Hematopoietic multipotent progenitor cell treated with erythropoietin and hydrocortisone succinate and interleukin-3 and kit ligand, for 17 days (in vitro differentiated cells): ENCODE measurements around the gene PTF1A.
"Not testable (repeated sequence)": the region's sequence is repeated elsewhere in the genome, so short reads cannot be mapped to it uniquely, and the experiment has no call there.

Experiments used
- DNase-seq: peaks from one replicate; pipeline ENCODE4 v3.0.0-alpha.2; 2015; ENCODE audit warnings: low spot score

Gene PTF1A

GRCh38 chr10:23204773-23205172, 12.7 kb downstream of the PTF1A start:
- DNase-seq, result no peak

DNA sequence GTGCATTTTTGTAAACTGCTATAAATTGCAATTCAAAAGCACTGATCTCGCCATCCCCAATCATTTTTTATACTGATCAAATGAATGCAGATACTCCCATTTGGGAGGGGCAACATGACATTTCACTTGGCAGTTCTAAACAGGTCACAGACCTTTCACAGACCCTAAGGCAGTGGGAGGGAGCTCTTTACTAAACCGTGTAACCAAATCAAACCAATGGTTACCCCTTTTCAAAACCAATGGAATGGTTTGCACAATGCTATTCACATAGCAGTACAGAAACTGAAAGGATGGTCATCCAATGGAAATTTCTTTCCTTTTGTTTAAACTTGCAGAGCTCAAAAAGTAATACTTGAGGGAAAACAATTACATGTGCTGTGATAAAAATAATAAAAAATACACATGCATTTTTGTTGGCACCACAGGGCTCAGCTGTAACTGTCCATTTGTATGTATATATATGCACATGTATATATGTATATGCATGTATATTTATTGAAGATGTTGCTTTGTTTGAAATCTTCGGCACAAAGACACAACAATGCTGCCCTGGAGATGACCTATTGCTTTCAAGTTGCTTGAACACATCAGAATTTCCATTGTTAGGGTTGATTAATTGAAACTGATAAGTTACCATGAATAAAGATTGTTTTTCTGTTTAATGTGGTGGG, 14.0 kb downstream of the PTF1A start:
- DNase-seq, result no peak

DNA sequence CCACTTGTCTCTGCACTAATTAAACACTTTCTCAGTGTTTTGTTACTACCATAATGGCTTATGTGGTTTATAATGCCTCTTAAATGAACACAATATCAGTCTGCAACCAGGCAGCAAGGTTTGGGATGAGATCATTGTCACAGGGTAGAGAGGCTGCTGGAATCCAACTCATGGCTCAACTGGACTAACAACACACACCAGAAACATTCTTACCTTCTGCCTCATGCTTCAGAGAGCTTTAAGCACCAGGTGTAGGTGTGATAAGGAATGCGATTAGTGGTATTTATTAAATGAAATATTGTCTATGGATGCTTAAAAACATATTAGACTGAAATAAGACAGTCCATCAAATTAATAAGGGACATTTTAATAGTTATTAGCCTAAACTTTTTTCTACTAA, 25.4 kb downstream of the PTF1A start:
- DNase-seq, result no peak

DNA sequence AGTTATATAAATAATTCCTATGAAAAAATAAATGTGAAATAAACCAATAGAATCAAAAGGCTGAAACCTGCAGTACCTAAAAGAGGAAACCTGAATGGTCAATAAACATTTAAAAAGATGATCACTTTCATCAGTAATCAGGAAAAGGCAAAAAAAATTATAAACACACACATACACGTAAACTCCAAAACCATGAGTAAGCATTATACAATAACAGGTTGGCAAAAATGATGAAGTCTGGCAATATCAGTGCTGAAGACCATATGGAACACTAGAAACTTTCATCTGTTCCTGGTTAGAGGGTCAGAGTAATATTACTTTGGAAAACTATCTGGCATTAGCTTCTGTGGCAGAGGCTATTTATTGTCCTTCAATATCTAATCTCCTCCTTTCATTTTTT, 38.5 kb downstream of the PTF1A start:
- DNase-seq, result no peak

GRCh38 chr10:23238015-23238414, 45.9 kb downstream of the PTF1A start:
- DNase-seq, result no peak

DNA sequence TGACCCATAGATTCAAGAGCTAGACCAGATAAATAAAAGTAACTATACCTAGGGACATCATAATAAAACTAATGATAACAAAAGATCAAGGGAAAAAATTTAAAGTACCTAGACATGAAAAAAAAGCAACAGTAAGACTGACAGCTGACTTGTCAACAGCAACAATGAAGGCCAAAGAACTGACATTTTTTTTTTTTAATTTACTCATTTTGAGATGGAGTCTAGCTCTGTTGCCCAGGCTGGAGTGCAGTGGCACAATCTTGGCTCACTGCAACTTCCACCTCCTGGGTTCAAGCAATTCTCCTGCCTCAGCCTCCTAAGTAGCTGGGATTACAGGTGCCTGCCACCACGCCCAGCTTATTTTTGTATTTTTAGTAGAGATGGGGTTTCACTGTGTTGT, 49.7 kb downstream of the PTF1A start:
- DNase-seq, result not testable (repeated sequence)
